GM19395 (cell line): ENCODE data around the gene CWH43.
"Not testable (repeated sequence)": the region's sequence is repeated elsewhere in the genome, so short reads cannot be mapped to it uniquely, and the experiment has no call there.

Source experiments
- ATAC-seq: cut with Tn5 transposase; IDR thresholded peaks from one replicate; pipeline ENCODE4 v1.9.1; 2021; ENCODE audit warnings: mild to moderate bottlenecking, moderate library complexity; ENCODE audit not compliant: unreplicated experiment

CWH43 gene

DNA sequence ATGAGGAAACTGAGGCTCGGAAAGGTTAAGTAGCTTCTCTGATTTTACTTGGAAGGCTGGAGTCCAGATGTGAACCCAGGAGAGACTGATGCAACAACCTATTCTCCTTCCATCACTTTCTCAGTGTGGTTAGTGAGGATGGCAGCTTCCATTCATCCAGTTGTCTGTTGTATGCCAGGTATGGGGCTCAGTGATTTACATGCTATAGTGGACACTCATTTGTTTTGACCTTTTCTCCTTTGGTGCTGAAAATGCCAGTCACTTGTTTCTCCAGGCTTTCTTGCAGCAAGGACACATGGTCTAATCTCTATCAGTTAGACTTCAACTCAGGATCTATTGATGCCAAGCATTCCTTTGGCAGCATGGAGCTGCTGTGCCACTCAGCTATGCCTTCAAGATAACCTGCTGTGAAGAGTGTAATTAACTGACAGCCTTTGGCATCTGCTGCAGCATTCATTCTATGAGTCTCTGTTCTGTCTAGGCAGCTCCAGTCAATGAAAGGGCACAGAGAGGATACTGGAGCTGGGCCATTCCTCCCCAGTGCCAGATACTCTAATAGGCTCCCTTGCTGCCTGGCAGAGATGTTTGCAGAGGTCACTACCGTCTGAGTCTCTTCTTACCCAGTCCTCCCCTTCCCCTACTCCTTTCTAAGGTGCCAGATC, 11.0 kb upstream of the CWH43 start:
- ATAC-seq: no peak

GRCh38 chr4:48976041-48976440, 10.0 kb upstream of the CWH43 start:
- no peak for ATAC-seq

DNA sequence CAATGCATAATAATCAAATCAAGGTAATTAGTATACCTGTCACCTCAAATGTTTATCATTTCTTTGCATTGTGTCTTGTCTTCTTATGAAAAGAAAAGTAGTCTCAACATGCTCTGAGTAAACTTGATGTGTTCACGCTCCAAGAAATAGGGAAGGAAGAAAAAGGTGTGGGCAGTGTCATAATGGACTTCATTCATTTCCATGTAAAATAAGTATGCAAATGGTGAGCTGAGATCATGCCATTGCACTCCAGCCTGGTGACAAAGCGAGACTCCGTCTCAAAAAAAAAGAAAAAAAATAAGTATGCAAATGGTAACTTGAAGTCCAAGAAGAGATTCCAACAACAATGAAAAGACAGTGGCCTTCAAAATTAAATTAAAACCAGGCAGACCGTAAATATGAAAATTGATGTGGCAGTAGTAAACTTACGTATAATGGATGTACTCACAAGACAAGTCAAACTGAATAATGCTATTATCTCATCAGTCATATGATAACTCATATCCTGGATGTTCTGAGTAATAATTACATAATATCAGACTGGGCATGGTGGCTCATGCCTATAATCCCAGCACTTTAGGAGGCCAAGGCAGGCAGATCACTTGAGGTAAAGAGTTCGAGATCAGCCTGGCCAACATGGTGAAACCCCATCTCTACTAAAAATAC, 6.0 kb upstream of the CWH43 start:
- ATAC-seq: no peak

DNA sequence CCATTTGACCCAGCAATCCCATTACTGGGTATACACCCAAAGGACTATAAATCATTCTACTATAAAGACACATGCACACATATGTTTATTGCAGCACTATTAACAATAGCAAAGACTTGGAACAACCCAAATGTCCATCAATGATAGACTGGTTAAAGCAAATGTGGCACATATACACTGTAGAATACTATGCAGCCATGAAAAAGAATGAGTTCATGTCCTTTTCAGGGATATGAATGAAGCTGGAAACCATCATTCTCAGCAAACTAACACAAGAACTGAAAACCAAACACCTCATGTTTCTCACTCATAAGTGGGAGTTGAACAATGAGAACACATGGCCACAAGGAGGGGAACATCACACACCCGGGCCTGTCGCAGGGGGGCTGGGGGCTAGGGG, 2.1 kb upstream of the CWH43 start:
- not testable (repeated sequence) for ATAC-seq

DNA sequence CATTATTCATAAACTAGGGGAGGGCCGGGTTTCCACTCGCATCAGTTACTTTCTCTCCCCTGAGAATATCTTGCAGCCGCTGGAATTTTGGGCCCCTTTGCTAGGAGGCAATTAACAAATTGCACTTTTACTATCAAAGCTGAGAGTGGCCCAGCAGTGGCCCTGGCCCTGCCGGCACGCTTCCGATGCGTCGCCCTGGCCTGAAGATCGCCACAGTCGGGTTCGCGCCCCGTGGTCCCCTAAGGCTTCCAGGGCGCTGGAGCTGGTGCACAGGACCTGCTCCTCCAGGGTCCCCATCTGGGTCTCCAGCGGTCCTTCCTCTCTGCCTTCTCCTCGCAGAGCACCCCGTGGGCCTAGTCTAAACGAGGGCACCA, 486 bp upstream of the CWH43 start:
- ATAC-seq: no peak

GRCh38 chr4:48986654-48987164, 634 bp downstream of the CWH43 start:
- no peak for ATAC-seq

DNA sequence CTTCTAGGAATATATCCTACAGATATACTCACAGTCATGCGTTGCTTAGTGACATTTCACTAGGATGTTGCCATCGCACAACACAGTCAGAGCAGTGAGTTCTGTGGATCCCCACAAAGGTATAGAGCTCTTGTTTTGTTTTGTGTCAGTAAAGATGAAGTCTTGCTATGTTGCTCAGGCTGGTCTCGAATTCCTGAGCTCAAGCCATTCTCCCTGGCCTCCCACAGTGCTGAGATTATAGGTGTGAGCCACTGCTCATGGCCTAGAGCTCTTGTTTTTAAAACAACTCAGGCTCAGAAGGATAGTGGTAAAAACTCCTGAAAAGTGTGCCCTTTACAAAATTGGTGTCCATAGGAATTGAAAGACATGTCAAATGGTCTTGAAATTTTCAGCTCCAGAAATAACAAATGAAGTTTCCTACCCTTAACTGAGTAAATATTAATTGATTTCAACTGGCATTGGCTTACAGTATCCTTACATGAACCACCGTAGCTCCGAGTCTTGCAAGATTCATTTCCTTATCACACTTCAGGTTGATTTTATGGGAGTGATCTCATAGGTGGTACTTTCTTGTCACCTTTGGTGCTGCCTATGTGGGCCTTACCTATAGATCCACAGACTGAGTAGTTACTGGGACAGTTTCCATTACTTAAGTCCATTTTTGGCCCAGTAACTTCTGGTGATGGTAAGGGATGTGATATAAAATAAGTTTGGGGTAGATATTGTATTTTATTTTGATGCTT, 3.6 kb downstream of the CWH43 start:
- ATAC-seq: no peak

- no peak for ATAC-seq
Measured at GRCh38 chr4:48991357-48991756, 5.3 kb downstream of the CWH43 start.

DNA sequence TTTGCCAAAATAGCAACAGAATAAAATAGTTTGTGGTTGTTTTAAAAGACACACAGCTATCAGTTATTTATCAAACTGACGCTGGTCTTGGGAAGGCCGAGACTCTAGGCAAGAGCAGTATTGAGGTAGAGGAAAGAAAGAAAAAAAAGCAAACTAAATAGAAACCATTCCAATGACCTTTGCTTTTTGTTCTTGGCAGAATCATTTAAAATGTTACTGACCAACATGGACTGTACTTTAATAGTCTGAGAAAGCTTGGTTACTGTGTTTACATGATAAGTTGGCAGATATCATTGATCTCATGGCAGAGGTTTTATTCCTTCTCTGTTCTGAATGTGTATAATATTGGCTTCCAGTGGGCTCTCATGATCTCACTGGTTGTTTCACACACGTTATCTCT, 11.9 kb downstream of the CWH43 start:
- no peak for ATAC-seq

DNA sequence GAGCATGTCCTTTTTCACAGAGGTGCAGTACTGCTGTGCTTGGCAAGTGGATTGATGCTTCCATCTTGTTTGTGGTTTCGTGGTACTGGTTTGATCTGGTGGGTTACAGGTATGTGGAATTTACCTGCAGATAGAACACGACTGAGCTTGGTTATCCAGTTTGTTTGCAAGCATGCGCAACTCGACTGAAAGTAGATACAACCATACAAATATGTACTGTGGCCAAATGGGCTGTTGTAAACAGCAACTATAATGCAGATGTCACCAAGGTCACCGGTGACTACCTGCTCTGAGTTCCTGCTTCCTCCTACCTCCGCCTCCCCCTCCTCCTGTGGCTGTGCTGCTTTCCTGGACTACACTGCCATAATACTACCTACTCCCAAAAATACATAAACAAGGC, 12.4 kb downstream of the CWH43 start:
- no peak for ATAC-seq

- ATAC-seq: no peak
Measured at GRCh38 chr4:49000806-49001205, 14.7 kb downstream of the CWH43 start.

GRCh38 chr4:49002931-49003330, 16.9 kb downstream of the CWH43 start:
- no peak for ATAC-seq

DNA sequence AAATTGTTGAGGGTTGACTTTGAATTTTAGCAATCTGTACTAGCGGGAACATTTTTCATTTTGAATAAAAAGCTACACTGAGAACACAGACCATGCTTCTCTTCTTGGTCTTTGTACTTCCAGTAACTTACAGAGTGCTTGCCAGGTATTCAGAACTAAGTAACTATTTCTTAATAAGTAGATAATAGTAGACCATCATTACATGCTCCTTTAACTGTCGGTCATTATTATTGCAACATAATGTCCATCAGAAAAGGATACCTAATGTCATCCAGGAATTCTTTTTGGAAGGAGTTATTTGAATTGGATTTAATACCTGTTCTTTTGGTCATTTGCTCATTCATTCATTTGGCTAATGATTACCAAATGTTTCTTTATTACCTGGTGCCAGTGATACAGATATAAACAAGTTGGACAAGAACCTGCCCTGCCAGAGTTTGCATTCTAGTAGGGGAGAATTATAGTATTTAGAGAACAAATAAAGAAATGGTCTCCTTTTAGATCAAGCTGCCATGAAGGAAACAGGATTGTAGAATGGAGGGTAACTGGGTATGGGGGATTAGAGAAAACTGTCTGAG, 32.7 kb downstream of the CWH43 start:
- ATAC-seq: no peak

DNA sequence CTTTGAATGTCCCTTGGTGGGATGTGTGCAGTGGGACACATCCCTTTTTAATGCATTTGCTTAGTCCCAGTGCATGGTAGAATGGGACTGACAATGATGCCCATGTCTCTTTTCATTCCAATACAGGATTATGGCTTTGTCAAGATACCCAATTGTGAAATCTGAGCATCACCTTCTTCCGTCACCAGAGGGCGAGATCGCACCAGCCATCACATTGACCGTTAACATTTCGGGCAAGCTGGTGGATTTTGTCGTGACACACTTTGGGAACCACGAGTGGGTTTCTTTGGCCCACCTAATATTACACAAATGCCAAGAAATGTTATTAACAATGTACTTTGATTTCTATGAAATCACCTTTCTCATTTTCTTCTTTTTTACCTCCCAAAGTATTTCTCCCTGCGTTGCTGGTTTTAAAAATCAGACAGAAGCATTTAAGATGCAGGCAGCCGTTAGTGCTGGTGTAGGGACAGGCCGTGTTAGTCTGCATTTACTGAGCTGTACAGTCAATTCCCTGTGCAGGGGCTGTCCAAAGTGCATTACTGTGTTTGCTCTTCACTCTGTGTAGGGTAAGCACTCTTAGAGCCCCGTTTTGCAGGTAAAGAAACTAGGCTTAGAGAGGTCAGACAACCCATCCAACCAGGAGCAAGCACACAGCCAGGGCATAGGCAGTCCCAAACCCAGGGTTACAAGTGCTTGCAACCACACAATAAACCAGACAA, 46.5 kb downstream of the CWH43 start:
- ATAC-seq: no peak

DNA sequence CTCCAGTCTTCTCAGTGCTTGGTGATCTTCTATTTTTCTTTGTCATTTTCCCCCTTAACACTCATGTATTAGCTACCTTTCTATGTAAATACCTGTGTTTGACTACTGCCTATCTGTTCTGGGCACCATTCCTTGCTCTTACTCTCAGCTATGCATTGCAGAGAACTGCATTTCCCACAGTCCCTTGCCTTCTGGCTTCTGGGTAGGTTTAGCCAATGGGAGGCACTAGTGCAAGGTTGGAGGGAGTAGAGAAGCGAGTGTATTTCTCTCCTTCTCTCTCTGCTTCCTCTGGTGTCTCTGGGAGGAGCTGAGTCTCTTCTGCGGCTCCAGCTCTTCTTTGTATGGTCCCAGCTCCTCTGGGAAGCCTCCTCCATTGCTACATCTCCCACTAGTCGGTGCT, 50.5 kb downstream of the CWH43 start:
- no peak for ATAC-seq

- ATAC-seq: no peak
Measured at GRCh38 chr4:49044270-49044669, 58.2 kb downstream of the CWH43 start.

DNA sequence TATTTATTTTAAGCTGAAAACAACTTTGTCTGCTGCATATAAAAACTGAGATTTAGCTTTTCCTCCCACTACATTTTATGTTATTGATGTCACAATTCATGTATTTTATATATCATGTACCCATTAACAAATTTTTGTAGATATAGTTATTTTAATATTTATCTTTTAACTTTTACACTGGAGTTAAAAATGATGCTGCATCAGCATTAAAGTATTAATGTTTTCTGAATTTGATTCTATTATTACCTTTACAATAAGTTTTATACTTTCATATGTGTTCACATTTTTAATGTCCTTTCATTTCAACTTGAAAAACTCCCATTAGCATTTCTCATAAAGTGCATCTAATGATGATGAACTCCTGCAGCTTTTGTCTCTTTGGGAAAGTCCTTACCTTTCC, 72.2 kb downstream of the CWH43 start:
- no peak for ATAC-seq

GRCh38 chr4:49063670-49064069, 77.6 kb downstream of the CWH43 start:
- ATAC-seq: no peak

DNA sequence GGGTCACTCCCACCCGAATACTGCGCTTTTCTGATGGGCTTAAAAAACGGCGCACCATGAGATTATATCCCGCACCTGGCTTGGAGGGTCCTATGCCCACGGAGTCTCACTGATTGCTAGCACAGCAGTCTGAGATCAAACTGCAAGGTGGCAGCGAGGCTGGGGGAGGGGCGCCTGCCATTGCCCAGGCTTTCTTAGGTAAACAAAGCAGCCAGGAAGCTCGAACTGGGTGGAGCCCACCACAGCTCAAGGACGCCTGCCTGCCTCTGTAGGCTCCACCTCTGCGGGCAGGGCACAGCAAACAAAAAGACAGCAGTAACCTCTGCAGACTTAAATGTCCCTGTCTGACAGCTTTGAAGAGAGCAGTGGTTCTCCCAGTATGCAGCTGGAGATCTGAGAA, 86.1 kb downstream of the CWH43 start:
- not testable (repeated sequence) for ATAC-seq

DNA sequence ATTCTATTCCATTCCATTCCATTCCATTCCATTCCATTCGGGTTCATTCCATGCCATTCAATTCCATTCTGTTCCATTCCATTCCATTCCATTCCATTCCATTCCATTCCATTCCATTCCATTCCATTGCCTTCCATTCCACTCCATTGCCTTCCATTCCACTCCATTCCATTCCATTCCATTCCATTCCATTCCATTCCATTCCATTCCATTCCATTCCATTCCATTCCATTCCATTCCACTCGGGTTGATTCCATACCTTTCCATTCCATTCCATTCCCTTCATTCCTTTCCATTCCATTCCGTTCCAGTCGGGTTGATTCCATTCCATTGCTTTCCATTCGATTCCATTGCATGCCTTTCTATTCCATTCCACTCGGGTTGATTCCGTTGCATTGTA, 105.8 kb downstream of the CWH43 start:
- ATAC-seq: peak; percentile 31

GRCh38 chr4:49092608-49093135, 106.6 kb downstream of the CWH43 start:
- peak; percentile 67 for ATAC-seq
